GM21717 (cell line): Measurements from ENCODE around the gene MRPS12.
"Not testable (repeated sequence)": the region's sequence is repeated elsewhere in the genome, so short reads cannot be mapped to it uniquely, and the experiment has no call there.

Experiments
- ATAC-seq: cut with Tn5 transposase; IDR thresholded peaks from one replicate; pipeline ENCODE4 v1.9.1; 2021; ENCODE audit warnings: mild to moderate bottlenecking, moderate library complexity; ENCODE audit not compliant: unreplicated experiment

Gene MRPS12

DNA sequence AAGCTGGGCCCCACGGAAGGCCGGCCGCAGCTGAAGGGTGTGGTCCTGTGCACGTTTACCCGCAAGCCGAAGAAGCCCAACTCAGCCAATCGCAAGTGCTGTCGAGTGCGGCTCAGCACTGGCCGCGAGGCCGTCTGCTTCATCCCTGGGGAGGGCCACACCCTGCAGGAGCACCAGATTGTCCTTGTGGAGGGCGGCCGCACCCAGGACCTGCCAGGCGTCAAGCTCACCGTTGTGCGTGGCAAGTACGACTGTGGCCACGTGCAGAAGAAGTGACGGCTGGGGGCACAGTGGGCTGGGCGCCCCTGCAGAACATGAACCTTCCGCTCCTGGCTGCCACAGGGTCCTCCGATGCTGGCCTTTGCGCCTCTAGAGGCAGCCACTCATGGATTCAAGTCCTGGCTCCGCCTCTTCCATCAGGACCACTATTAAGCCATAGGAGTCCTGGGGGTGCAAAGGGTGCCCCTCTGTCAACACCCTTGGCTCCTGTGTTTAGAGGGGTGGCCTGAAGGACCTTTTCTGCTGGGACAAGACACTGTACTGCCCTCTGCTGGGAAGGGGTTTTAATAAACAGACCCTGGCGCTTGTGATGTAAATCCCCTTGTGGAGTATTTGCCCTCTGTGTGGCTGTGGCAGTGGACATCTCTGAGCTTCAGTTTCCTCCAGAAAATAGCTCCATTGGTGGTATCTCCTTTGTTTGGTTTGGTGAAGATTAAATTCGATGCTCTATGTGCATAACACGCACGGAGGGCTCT lies 1.9 kb downstream of the MRPS12 start:
- no peak for ATAC-seq

DNA sequence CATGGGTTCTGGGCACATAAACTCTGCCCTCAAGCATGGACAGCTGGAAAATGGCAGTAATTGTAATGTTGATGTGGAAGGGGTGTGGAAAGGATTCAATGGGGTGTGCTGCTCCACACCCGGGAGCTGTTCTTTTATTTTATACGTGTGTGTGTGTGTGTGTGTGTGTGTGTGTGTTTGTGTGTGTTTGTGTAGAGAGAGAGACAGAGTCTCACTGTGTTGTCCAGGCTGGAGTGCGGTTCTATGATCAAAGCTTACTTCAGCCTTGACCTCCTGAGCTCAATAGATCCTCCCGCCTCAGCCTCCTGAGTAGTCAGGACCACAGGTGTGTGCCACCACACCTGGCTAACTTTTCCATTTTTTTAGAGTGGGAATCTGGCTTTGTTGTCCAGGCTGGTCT lies 2.8 kb downstream of the MRPS12 start:
- ATAC-seq: no peak

DNA sequence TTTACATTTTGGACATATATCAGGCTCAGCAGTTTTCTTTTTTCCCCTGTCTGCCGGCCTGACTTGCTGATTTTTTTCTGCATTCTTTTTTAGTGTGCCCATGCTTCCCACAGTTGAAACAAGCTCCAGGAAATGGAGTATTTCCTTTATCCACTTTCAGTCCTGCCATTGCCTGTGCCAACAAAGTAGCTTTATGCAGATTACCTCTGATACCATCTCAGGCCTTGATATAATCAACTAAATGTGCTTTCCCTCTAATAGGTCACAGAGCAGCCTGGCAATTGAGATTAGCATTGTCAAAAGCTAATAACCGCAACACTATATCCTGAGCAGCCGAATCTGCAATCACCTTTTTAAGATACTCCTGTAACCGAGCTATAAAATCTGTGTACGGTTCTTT lies 9.2 kb downstream of the MRPS12 start:
- ATAC-seq: no peak

GRCh38 chr19:38941466-38941865 lies 10.7 kb downstream of the MRPS12 start:
- ATAC-seq: not testable (repeated sequence)

GRCh38 chr19:38941979-38942378 lies 11.2 kb downstream of the MRPS12 start:
- no peak for ATAC-seq

DNA sequence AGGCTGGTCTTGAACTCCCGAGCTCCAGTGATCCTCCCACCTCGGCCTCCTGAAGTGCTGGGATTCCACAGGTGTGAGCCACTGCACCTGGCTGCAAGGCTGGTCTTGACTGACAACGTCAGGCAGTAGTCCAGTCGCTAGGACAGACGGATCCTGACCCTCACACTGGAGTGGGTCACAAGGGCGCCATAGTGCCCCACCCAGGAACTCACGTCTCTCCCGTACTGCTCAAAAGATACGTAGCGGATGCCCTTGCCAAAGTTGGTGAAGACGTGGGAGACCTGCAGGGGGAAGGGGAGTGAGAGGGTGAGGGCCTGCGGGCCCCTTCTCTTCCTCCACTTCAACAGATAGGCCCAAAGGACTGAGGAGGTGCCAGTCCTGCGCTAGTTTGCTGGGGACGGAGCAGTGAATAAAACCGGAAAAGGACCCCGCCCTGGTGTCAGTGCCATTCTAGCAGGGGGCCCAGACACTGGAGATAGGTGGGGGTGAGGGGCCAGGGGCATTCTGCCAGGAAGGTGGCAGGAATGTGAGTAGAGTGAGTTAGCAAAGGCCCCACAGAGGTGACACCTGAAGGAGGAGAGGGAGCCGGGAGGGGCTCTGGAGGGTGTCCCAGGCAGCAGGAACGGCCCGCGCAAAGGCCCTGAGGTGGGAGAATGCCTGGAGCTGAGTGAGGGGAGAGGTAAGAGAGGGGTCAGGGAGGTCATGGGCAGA lies 11.9 kb downstream of the MRPS12 start:
- ATAC-seq: no peak

DNA sequence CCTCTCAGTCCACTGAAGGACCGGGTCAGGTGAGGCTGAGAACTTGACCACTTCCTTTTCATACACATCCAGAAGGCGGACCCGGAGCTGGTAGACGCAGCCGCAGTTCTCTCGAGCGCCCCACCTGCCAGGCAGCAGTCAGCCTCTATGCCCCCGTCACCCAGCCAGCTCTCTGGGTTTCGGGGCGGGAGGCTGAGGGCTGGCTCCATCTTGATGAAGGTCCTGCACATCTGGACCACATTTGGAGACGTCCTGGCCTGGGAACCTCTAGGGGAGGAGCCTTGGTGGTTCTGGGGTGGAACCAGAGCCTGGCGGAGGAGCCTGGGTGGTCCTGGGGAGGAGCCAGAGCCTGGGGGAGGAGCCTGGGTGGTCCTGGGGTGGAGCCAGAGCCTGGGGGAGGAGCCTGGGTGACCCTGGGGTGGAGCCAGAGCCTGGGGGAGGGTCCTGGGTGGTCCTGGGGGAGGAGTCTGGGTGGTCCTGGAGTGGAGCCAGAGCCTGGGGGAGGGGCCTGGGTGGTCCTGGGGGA lies 14.3 kb downstream of the MRPS12 start:
- ATAC-seq: no peak

DNA sequence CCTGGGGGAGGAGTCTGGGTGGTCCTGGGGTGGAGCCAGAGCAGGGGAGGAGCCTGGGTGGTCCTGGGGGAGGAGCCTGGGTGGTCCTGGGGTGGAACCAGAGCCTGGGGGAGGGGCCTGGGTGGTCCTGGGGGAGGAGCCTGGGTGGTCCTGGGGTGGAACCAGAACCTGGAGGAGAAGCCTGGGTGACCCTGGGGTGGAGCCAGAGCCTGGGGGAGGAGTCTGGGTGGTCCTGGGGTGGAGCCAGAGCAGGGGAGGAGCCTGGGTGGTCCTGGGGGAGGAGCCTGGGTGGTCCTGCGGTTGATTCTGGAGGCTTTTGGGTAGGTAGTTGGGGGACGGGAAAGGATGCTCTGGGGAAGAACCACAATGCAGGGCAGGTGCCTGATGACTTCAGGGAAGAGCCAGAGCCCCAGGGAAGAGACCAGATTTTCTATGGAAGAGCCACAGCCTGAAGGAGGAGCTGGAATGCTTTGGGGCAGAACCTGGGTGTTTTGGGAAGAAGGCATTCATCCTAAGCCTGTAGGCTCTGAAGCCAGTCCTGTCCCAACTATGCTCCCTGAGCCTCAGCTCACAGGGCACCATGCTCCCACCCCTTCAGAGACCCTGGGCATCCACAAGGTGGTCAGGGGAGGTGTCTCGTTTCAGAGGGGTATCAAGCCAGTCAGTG lies 15.0 kb downstream of the MRPS12 start:
- ATAC-seq: no peak

DNA sequence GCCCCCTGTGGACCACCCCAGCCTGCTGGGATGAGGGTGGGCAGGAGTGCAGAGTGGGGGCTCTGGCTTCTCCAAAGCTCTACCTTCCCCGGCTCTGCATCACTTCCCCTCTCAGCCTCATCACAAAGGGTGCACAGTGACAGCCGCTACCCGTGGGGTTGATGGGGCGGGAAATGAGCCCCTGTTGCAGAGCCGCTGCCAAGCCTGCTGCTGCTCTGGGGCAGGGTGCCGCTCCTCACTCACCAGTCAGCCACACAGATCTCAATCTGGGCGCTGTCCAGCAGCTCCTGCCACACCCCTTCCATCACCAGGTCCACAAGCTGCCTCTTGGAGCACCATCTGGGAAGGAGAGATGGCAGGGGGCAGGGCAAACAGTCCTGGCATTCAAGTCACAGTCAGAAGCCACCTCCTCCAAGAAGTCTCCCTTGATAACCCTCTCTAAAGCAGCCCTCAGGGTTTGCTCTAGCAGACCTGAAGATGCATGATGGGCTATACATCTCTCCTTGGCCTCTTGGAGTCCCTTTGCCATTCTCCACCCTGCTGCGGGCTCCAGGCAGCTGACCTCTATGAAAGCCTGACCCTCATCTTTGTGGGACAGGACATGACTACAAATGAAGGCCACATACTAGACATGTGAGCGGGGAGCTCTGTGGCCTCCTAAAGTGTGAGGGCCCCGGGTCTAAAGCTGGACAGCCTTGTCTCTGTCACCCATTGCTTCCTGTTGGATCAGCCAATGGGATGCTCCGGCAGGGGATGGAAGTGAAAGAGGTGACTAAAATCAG lies 15.7 kb downstream of the MRPS12 start:
- no peak for ATAC-seq

- ATAC-seq: no peak
Measured at GRCh38 chr19:38949580-38950367, 19.0 kb downstream of the MRPS12 start.

DNA sequence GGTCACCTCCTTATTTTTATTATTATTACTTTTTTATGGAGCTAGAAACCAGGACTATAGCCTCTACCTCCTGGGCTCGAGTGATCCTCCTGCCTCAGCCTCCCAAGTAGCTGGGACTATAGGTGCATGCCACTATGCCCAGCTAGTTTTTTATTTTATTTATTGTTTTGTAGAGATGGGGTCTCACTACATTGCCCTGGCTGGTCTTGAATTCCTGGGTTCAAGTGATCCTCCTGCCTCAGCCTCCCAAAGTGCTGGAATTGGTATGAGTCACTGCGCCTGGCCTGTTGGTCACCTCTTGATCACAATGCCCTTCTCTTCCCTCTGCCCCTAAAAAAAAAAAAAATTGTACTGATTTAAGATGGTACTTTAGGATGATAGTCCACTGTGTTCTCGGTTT lies 20.4 kb downstream of the MRPS12 start:
- no peak for ATAC-seq

DNA sequence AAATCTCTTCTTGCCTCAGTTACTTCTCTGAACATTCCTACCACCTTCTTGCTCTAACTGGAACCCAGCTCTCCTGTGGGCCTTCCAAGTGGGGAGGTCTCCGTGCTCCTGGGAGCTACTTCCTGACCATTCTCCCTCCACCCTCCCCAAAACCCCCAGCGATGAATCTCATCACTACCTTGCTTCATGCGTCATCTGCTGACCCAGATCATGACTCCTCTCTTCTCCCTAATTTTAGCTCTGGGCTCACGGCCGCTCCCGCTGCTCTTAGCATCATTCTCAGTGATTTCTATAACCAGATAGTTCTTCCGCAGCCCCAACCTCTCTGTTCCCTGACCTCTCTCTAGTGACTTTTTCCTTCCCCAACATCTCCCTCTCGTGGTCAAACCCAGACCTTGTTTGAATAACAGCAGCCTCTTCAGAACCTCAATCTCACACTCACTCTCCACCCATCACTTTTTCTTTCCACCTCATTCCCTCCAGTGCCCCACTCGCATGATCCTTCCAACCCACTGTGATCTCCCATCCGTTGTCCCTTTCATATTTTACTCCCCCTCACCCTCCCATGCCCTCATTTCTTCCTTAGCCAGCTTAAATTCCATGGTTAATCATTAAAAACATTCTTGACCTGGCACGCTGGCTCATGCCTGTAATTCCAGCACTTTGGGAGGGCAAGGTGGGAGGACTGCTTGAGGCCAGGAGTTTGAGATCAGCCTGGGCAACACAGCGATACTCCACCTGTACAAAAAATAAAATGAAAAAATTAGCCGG lies 21.8 kb downstream of the MRPS12 start:
- ATAC-seq: no peak

GRCh38 chr19:38953677-38954076 lies 22.9 kb downstream of the MRPS12 start:
- no peak for ATAC-seq

DNA sequence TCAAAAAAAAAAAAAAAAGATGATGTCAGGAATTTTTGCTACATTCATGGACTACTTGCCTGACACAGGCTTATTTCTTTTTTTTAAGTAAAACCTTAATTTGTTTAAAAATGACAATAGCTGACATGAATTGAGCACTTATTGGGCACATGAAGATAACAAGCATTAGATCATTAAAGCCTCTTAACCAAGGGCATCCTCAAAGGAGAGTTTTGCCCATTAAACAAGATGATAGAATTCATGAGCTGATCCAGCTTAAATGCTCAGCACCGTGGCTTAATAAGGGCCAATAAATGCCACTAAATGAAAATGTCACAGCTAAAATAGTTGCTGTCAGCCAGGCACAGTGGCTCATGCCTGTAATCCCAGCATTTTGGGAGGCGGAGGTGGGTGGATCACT lies 25.5 kb downstream of the MRPS12 start:
- no peak for ATAC-seq

DNA sequence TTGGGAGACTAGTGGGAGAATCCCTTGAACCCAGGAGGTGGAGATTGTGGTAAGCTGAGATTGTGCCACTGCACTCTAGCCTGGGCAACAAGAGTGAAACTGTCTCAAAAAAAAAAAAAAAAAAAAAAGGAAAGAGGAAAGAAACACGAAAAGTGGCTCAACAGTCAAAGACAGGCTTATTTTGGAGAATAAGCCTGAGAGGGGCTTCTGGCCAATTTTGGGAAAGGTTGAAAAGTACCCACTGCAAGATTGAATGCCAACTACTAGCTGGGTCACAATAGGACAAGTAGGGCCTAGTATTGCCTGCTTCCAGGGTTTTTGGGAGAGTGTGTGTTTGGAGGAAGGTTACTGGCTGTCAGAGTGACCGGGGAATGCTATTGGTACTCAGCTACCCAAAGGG lies 27.6 kb downstream of the MRPS12 start:
- no peak for ATAC-seq

- no peak for ATAC-seq
Measured at GRCh38 chr19:38959618-38960017, 28.9 kb downstream of the MRPS12 start.

- ATAC-seq: no peak
Measured at GRCh38 chr19:38964738-38965137, 34.0 kb downstream of the MRPS12 start.

DNA sequence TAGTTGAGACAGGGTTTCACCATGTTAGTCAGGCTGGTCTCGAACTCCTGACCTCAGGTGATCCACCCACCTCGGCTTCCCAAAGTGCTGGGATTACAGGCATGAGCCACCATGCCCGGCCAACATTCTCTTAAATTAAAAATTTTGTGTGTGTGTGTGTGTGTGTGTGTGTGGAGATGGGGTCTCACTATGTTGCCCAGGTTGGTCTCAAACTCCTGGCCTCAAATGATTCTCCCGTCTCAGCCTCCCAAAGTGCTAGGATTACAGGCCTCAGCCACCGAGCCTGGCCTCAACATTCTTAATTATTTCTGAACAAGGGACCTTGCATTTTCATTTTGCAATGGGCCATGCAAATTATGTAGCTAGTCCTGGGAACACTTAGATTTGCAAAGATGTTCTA lies 35.4 kb downstream of the MRPS12 start:
- ATAC-seq: not testable (repeated sequence)
